Measurements from ENCODE around the gene FAM131C. TPM values are rescaled to one million over a fixed set of nuclear protein-coding genes. Genes with fewer than 3 reads are reported as not detected.
"Not testable (repeated sequence)": the region's sequence is repeated elsewhere in the genome, so short reads cannot be mapped to it uniquely, and the experiment has no call there.

Gene FAM131C
- total RNA-seq, 2 donors from 2014 or later: 0.66 to 2.5 TPM

GRCh38 chr1:16064536-16065268 is 8.7 kb downstream of the FAM131C start:
- 77 to 83% methylated on average over 6 to 13 of the region's 13 CpGs for WGBS, 2 experiments (ENCODE audit: insufficient coverage in 1 of 2, insufficient read length in 1 of 2)
- no peak for DNase-seq

GRCh38 chr1:16063921-16064320 is 9.5 kb downstream of the FAM131C start:
- no peak overlapping the region for H3K9ac ChIP-seq (ENCODE audit: extremely low read depth, low read length, poor library complexity, severe bottlenecking)
- H3K4me1 ChIP-seq (ENCODE audit: control insufficient read depth, insufficient read depth, low read length): no peaks in the 10 kb centered on the region
- H3K27ac ChIP-seq (ENCODE audit: low read depth, low read length): no peak overlapping the region
- no peak for DNase-seq
- H3K36me3 ChIP-seq (ENCODE audit: control insufficient read depth, insufficient read depth, low read length): no peaks in the 10 kb centered on the region
- H3K27me3 ChIP-seq (ENCODE audit: control insufficient read depth, insufficient read depth, low read length, poor library complexity, severe bottlenecking): no peaks in the 10 kb centered on the region
- WGBS, 2 experiments (ENCODE audit: insufficient coverage in 1 of 2, insufficient read length in 1 of 2): 69 to 72% methylated on average over 9 of the region's 9 CpGs
- Mint-ChIP-seq H3K4me3 (no peak overlapping the region), H3K27me3 (ENCODE audit: insufficient read depth) (peaks cover 21% of the 10 kb centered on the region), H3K4me1 (peaks cover 18% of the 10 kb centered on the region), H3K9me3 (no peaks in the 10 kb centered on the region), H3K36me3 (ENCODE audit: low read depth) (no peaks in the 10 kb centered on the region), H3K27ac (no peak overlapping the region)
- TF ChIP-seq CTCF (conservative IDR thresholded peaks at IDR 0.05): no peak
- H3K4me3 ChIP-seq (ENCODE audit: low read length): no peak overlapping the region
- H3K9me3 ChIP-seq (ENCODE audit: control insufficient read depth, low read length): no peaks in the 10 kb centered on the region

More at GRCh38 chr1:16064536-16065268, 8.7 kb downstream of the FAM131C start:
- Mint-ChIP-seq H3K27me3 (ENCODE audit: insufficient read depth) (peaks cover 21% of the 10 kb centered on the region), H3K4me1 (peaks cover 18% of the 10 kb centered on the region), H3K36me3 (ENCODE audit: low read depth) (no peaks in the 10 kb centered on the region), H3K4me3 (no peak overlapping the region), H3K9me3 (no peaks in the 10 kb centered on the region), H3K27ac (no peak overlapping the region)
- Histone ChIP-seq H3K36me3 (ENCODE audit: control insufficient read depth, insufficient read depth, low read length) (no peaks in the 10 kb centered on the region), H3K9ac (ENCODE audit: extremely low read depth, low read length, poor library complexity, severe bottlenecking) (no peak overlapping the region), H3K9me3 (ENCODE audit: control insufficient read depth, low read length) (no peaks in the 10 kb centered on the region), H3K4me1 (ENCODE audit: control insufficient read depth, insufficient read depth, low read length) (no peaks in the 10 kb centered on the region), H3K27me3 (ENCODE audit: control insufficient read depth, insufficient read depth, low read length, poor library complexity, severe bottlenecking) (no peaks in the 10 kb centered on the region), H3K4me3 (ENCODE audit: low read length) (no peak overlapping the region), H3K27ac (ENCODE audit: low read depth, low read length) (no peak overlapping the region)
- TF ChIP-seq CTCF (conservative IDR thresholded peaks at IDR 0.05): no peak

DNA sequence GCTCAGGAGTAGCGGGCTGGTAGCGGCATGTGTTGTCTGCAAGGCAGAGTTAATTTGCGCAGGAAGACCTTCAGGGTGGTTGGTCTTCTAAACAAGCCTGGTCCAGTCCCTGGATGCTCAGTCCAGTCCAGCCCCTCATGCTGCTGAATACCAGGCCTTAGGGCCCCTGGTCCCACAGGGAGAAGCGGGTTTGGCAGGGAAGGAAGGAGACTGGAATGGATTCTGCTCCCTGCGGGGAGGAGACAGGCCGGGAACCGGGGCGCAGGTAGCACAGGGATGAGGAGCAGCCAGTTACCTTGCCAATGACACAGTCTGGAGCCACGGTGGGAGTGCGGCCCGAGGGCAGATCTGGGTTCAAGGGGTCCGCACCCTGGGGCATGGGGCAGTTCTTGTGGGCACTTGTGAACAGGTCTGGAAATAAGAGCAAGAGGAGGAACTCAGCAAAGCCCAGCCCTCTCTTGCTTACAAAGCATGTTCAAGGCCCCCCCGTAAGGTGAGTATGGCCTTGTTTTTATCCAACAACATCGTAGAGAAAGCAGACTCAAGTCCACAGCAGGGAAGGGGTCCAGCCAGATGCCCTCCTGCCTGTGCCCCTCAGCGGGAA is 10.1 kb downstream of the FAM131C start:
- Histone ChIP-seq H3K27me3 (ENCODE audit: control insufficient read depth, insufficient read depth, low read length, poor library complexity, severe bottlenecking) (no peaks in the 10 kb centered on the region), H3K4me3 (ENCODE audit: low read length) (no peak overlapping the region), H3K36me3 (ENCODE audit: control insufficient read depth, insufficient read depth, low read length) (no peaks in the 10 kb centered on the region), H3K9me3 (ENCODE audit: control insufficient read depth, low read length) (no peaks in the 10 kb centered on the region), H3K9ac (ENCODE audit: extremely low read depth, low read length, poor library complexity, severe bottlenecking) (no peak overlapping the region), H3K4me1 (ENCODE audit: control insufficient read depth, insufficient read depth, low read length) (no peaks in the 10 kb centered on the region), H3K27ac (ENCODE audit: low read depth, low read length) (no peak overlapping the region)
- no peak for TF ChIP-seq CTCF (conservative IDR thresholded peaks at IDR 0.05)
- Mint-ChIP-seq H3K4me3 (no peak overlapping the region), H3K9me3 (no peaks in the 10 kb centered on the region), H3K27me3 (ENCODE audit: insufficient read depth) (peaks cover 21% of the 10 kb centered on the region), H3K27ac (no peak overlapping the region), H3K36me3 (ENCODE audit: low read depth) (no peaks in the 10 kb centered on the region), H3K4me1 (peaks cover 18% of the 10 kb centered on the region)
- WGBS, 2 experiments (ENCODE audit: insufficient coverage in 1 of 2, insufficient read length in 1 of 2): 90 to 91% methylated on average over 12 to 15 of the region's 15 CpGs
- DNase-seq: no peak

DNA sequence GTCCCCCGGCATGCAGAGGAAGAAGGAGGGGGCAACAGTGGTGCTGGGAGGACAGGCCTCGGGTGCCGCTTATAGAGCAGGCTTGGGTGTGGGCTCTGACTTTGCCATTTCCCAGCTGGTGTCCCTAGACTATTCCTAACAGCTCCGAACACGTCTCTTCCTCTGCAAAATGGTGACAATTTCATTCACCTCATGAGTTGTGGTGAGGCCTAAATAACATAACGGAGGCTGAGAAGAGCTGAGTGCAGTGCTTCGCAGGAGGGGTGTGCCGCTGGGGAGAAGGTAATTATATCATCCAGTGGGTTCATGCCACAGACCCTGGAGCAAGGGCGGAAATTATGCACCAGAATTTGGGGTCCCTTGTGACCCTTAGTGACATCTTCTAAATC is 10.8 kb downstream of the FAM131C start:
- WGBS, 2 experiments (ENCODE audit: insufficient coverage in 1 of 2, insufficient read length in 1 of 2): 93 to 95% methylated on average over 6 to 9 of the region's 9 CpGs
- H3K27ac Mint-ChIP-seq; H3K36me3 Mint-ChIP-seq (ENCODE audit: low read depth); H3K27me3 ChIP-seq (ENCODE audit: control insufficient read depth, insufficient read depth, low read length, poor library complexity, severe bottlenecking); H3K4me1 ChIP-seq (ENCODE audit: control insufficient read depth, insufficient read depth, low read length); H3K4me3 Mint-ChIP-seq; H3K4me3 ChIP-seq (ENCODE audit: low read length); H3K9me3 ChIP-seq (ENCODE audit: control insufficient read depth, low read length); H3K9me3 Mint-ChIP-seq; H3K27ac ChIP-seq (ENCODE audit: low read depth, low read length); H3K9ac ChIP-seq (ENCODE audit: extremely low read depth, low read length, poor library complexity, severe bottlenecking); H3K36me3 ChIP-seq (ENCODE audit: control insufficient read depth, insufficient read depth, low read length); DNase-seq: not testable (repeated sequence)
- Mint-ChIP-seq H3K4me1 (peaks cover 18% of the 10 kb centered on the region), H3K27me3 (ENCODE audit: insufficient read depth) (peaks cover 21% of the 10 kb centered on the region)

DNA sequence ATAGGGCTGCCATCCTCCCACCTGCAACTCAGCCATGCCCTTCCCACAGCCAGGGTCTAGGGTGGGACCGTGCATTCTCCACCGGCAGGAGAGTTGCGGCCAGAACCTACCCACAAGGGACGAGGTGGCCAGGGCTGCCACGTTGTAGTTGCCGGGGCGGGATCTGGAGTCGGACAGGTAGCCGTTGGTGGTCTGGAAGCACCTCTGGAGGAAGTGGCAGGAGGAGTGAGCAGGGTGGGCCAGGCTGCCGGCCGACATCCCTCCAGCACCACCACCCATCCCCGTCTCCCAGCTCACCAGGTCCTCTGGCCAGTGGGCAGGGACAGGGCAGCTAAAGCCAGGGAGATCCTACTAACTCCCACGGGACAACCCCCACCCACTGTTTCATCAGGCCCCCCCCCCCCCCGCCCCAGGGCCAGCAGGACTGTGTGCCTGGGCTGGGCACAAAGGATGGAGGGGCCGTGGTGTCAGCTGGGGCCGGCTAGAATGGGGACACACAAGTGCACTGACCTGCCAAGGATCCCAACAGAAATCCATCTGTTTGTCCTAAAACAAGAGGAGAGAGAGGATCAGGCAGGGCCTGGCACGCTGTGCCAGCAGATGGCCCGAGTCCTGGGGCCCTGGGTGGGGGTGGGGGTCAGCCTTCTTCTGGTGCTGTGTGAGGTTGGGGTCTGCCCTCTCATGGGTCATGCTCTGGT is 11.3 kb downstream of the FAM131C start:
- Mint-ChIP-seq H3K27me3 (ENCODE audit: insufficient read depth) (peaks cover 16% of the 10 kb centered on the region), H3K4me1 (peaks cover 18% of the 10 kb centered on the region)
- H3K9me3 ChIP-seq (ENCODE audit: control insufficient read depth, low read length); H3K36me3 ChIP-seq (ENCODE audit: control insufficient read depth, insufficient read depth, low read length); H3K4me1 ChIP-seq (ENCODE audit: control insufficient read depth, insufficient read depth, low read length); H3K36me3 Mint-ChIP-seq (ENCODE audit: low read depth); H3K27me3 ChIP-seq (ENCODE audit: control insufficient read depth, insufficient read depth, low read length, poor library complexity, severe bottlenecking); H3K4me3 Mint-ChIP-seq; H3K9me3 Mint-ChIP-seq; H3K27ac ChIP-seq (ENCODE audit: low read depth, low read length); DNase-seq; H3K4me3 ChIP-seq (ENCODE audit: low read length); H3K27ac Mint-ChIP-seq; H3K9ac ChIP-seq (ENCODE audit: extremely low read depth, low read length, poor library complexity, severe bottlenecking): not testable (repeated sequence)
- 86 to 93% methylated on average over 3 to 14 of the region's 18 CpGs for WGBS, 2 experiments (ENCODE audit: insufficient coverage in 1 of 2, insufficient read length in 1 of 2)
